Mononuclear cell (primary cell): ENCODE data around the gene CNPPD1. TPM values are rescaled to one million over a fixed set of nuclear protein-coding genes. Genes with fewer than 3 reads are reported as not detected.

Source experiments
- H3K27me3 ChIP-seq: 2 replicates; pipeline ENCODE4 v1.6.0; 2011; ENCODE audit warnings: low read length, control low read depth; ENCODE audit not compliant: insufficient read depth
- H3K4me1 ChIP-seq: 2 replicates; pipeline ENCODE4 v1.5.1; 2011; ENCODE audit warnings: mild to moderate bottlenecking, low read length, control low read depth; ENCODE audit not compliant: insufficient read depth
- H3K4me3 ChIP-seq: 2 replicates; pipeline ENCODE4 v1.5.1; 2011; ENCODE audit warnings: mild to moderate bottlenecking, low read length, moderate library complexity
- H3K9me3 ChIP-seq: 2 replicates; pipeline ENCODE4 v1.5.1; 2011; ENCODE audit warnings: low read depth, mild to moderate bottlenecking, control low read depth, low read length
- total RNA-seq: library from RNA; depleted of rRNA; stranded (reverse); fragments of >200 nt; gene quantifications from one replicate; pipeline ENCODE4 v1.2.3, GENCODE V29; 2012

The CNPPD1 gene
- 27.5 TPM for total RNA-seq

- H3K9me3 ChIP-seq = no peaks in the 10 kb centered on the region
- no peaks in the 10 kb centered on the region for H3K27me3 ChIP-seq
- H3K4me1 ChIP-seq = peaks cover 66% of the 10 kb centered on the region
- peak within 1 kb of the TSS; percentile 74 for H3K4me3 ChIP-seq
Observed at GRCh38 chr2:219176818-219177551, at the start of gene CNPPD1. CNPPD1 (minus strand) TSS chr2:219176925; CDS start chr2:219176828, 97 bp downstream.

- peaks cover 43% of the 10 kb centered on the region for H3K4me1 ChIP-seq
- no peaks in the 10 kb centered on the region for H3K27me3 ChIP-seq
- no peaks in the 10 kb centered on the region for H3K9me3 ChIP-seq
- no peak overlapping the region for H3K4me3 ChIP-seq
Observed at GRCh38 chr2:219225350-219225749, 48.6 kb upstream of the CNPPD1 start.

GRCh38 chr2:219223831-219224610, 47.3 kb upstream of the CNPPD1 start:
- Histone ChIP-seq H3K4me3 (no peak overlapping the region), H3K4me1 (peaks cover 49% of the 10 kb centered on the region), H3K27me3 (no peaks in the 10 kb centered on the region), H3K9me3 (no peaks in the 10 kb centered on the region)

- Histone ChIP-seq H3K4me3 (no peak overlapping the region), H3K9me3 (no peaks in the 10 kb centered on the region), H3K4me1 (peaks cover 51% of the 10 kb centered on the region), H3K27me3 (no peaks in the 10 kb centered on the region)
Observed at GRCh38 chr2:219221957-219222518, 45.3 kb upstream of the CNPPD1 start.

- Histone ChIP-seq H3K27me3 (no peaks in the 10 kb centered on the region), H3K9me3 (no peaks in the 10 kb centered on the region), H3K4me1 (peaks cover 45% of the 10 kb centered on the region), H3K4me3 (no peak overlapping the region)
Observed at GRCh38 chr2:219220652-219221402, 44.1 kb upstream of the CNPPD1 start.

- Histone ChIP-seq H3K27me3 (no peaks in the 10 kb centered on the region), H3K4me1 (peaks cover 36% of the 10 kb centered on the region), H3K4me3 (no peak overlapping the region)
Observed at GRCh38 chr2:219219784-219220532, 43.2 kb upstream of the CNPPD1 start.

GRCh38 chr2:219218732-219219701, 42.3 kb upstream of the CNPPD1 start, which contains the start of gene ABCB6:
ABCB6 (minus strand) TSS chr2:219218958; CDS start chr2:219218673, 285 bp downstream.
- no peaks in the 10 kb centered on the region for H3K27me3 ChIP-seq
- H3K4me3 ChIP-seq = peak within 1 kb of the TSS; percentile 44

More at GRCh38 chr2:219219784-219220532, 43.2 kb upstream of the CNPPD1 start:
- H3K9me3 ChIP-seq = no peaks in the 10 kb centered on the region

GRCh38 chr2:219218217-219218731, 41.5 kb upstream of the CNPPD1 start:
- H3K27me3 ChIP-seq = no peaks in the 10 kb centered on the region
- H3K4me3 ChIP-seq = peak overlapping the region; percentile 44
- H3K9me3 ChIP-seq = no peaks in the 10 kb centered on the region
- peaks cover 33% of the 10 kb centered on the region for H3K4me1 ChIP-seq

More at GRCh38 chr2:219218732-219219701, 42.3 kb upstream of the CNPPD1 start, which contains the start of gene ABCB6:
- no peaks in the 10 kb centered on the region for H3K9me3 ChIP-seq
- H3K4me1 ChIP-seq = peaks cover 33% of the 10 kb centered on the region

GRCh38 chr2:219216535-219216915, 39.8 kb upstream of the CNPPD1 start:
- peaks cover 33% of the 10 kb centered on the region for H3K4me1 ChIP-seq
- H3K9me3 ChIP-seq = no peaks in the 10 kb centered on the region
- H3K4me3 ChIP-seq = no peak overlapping the region
- no peaks in the 10 kb centered on the region for H3K27me3 ChIP-seq

GRCh38 chr2:219215871-219216534, 39.3 kb upstream of the CNPPD1 start:
- no peaks in the 10 kb centered on the region for H3K9me3 ChIP-seq
- H3K4me3 ChIP-seq = no peak overlapping the region
- H3K4me1 ChIP-seq = peaks cover 38% of the 10 kb centered on the region
- no peaks in the 10 kb centered on the region for H3K27me3 ChIP-seq

- no peak overlapping the region for H3K4me3 ChIP-seq
- H3K9me3 ChIP-seq = no peaks in the 10 kb centered on the region
- H3K27me3 ChIP-seq = no peaks in the 10 kb centered on the region
- peaks cover 43% of the 10 kb centered on the region for H3K4me1 ChIP-seq
Observed at GRCh38 chr2:219214786-219215185, 38.1 kb upstream of the CNPPD1 start.

GRCh38 chr2:219214141-219214540, 37.4 kb upstream of the CNPPD1 start:
- Histone ChIP-seq H3K9me3 (no peaks in the 10 kb centered on the region), H3K27me3 (no peaks in the 10 kb centered on the region), H3K4me3 (no peak overlapping the region), H3K4me1 (peaks cover 43% of the 10 kb centered on the region)
